Fibroblast of skin of left quadriceps (primary cell): ENCODE data around the gene C2orf74.
"Not testable (repeated sequence)": the region's sequence is repeated elsewhere in the genome, so short reads cannot be mapped to it uniquely, and the experiment has no call there.

Experiments
- DNase-seq, 2 experiments: peaks; one replicate each; pipeline ENCODE4 v3.0.0-alpha.2; 2013; ENCODE audit warnings: low read depth in 2 of 2

The C2orf74 gene

GRCh38 chr2:61173116-61173515, 11.1 kb downstream of the C2orf74 start:
- DNase-seq: no peak

GRCh38 chr2:61175036-61175435, 13.0 kb downstream of the C2orf74 start:
- DNase-seq: no peak

GRCh38 chr2:61176755-61177726, 15.1 kb downstream of the C2orf74 start:
- DNase-seq: peak; percentile 89 to 90

GRCh38 chr2:61177727-61178549, 15.9 kb downstream of the C2orf74 start:
- DNase-seq: no peak

GRCh38 chr2:61178603-61179545, 16.9 kb downstream of the C2orf74 start:
- no peak for DNase-seq

- no peak for DNase-seq
These were observed 18.0 kb downstream of the C2orf74 start for GRCh38 chr2:61179701-61180639.

- no peak for DNase-seq
These were observed 18.7 kb downstream of the C2orf74 start for GRCh38 chr2:61180686-61181085.

- no peak for DNase-seq
These were observed 19.5 kb downstream of the C2orf74 start for GRCh38 chr2:61181382-61182058.

GRCh38 chr2:61182059-61182383, 20.0 kb downstream of the C2orf74 start:
- DNase-seq: no peak

- DNase-seq: no peak
These were observed 21.8 kb downstream of the C2orf74 start for GRCh38 chr2:61183795-61184194.

- DNase-seq: no peak
These were observed 22.3 kb downstream of the C2orf74 start for GRCh38 chr2:61184263-61184662.

- no peak for DNase-seq
These were observed 23.3 kb downstream of the C2orf74 start for GRCh38 chr2:61185231-61185728.

GRCh38 chr2:61187085-61187484, 25.1 kb downstream of the C2orf74 start:
- no peak for DNase-seq

- no peak for DNase-seq
These were observed 31.9 kb downstream of the C2orf74 start for GRCh38 chr2:61193670-61194561.

- DNase-seq: not testable (repeated sequence)
These were observed 32.7 kb downstream of the C2orf74 start for GRCh38 chr2:61194646-61195045.

- no peak for DNase-seq
These were observed 34.7 kb downstream of the C2orf74 start for GRCh38 chr2:61196671-61197070.

- DNase-seq: no peak
These were observed 43.1 kb downstream of the C2orf74 start for GRCh38 chr2:61205132-61205531.

- peak; percentile 70 to 80 for DNase-seq
These were observed 48.5 kb downstream of the C2orf74 start for GRCh38 chr2:61210332-61210981.
